Caco-2 (cell line): ENCODE results near the gene SFXN3. TPM values are rescaled to one million over a fixed set of nuclear protein-coding genes. Genes with fewer than 3 reads are reported as not detected.

Experiments used
- Bru-seq: library from RNA; stranded (reverse); fragments of 400-500 nt; gene quantifications from one replicate; lab custom pipeline; 2021; lab: Mats Ljungman, UMichigan
- BruChase-seq, 2 experiments: library from RNA; stranded (reverse); fragments of 400-500 nt; gene quantifications; one replicate each; lab custom pipeline; 2021; lab: Mats Ljungman, UMichigan
- BruUV-seq: library from RNA; stranded (reverse); fragments of 400-500 nt; replicated peaks from 2 replicates; lab custom pipeline; 2021; lab: Mats Ljungman, UMichigan
- CTCF ChIA-PET: fragments of 300-600 bp; sonication (Branson Sonifier 250); formaldehyde crosslinking; loops from one replicate; lab custom pipeline; 2022; ENCODE audit warnings: antibody characterized with exemption; lab: Charles Lee
- POLR2A ChIA-PET: fragments of 300-600 bp; sonication (Branson Sonifier 250); formaldehyde crosslinking; loops from one replicate; lab custom pipeline; 2022; ENCODE audit warnings: antibody characterized with exemption; lab: Charles Lee
- DNase-seq, 2 experiments: peaks; one replicate each; pipeline versions ENCODE4 v3.0.0 to v3.0.0-alpha.2; 2020 to 2022
- H3K27me3 ChIP-seq: replicated peaks from 2 replicates; pipeline ENCODE4 v1.6.0; 2011; ENCODE audit warnings: low read length; ENCODE audit not compliant: control insufficient read depth, insufficient read depth
- H3K36me3 ChIP-seq: 2 replicates; pipeline ENCODE4 v1.5.1; 2011; ENCODE audit warnings: low read length; ENCODE audit not compliant: control insufficient read depth, insufficient read depth
- H3K4me1 ChIP-seq: fragments of 250-450 bp; sonication (Bioruptor Pico); 2 replicates; pipeline ENCODE4 v1.5.1; 2020; ENCODE audit warnings: mild to moderate bottlenecking
- H3K4me3 ChIP-seq: 2 replicates; pipeline ENCODE4 v1.5.1; 2011; ENCODE audit warnings: low read depth, mild to moderate bottlenecking, control low read depth, low read length
- H3K9me3 ChIP-seq: fragments of 250-450 bp; sonication (Bioruptor Pico); 2 replicates; pipeline ENCODE4 v1.5.1; 2020; ENCODE audit warnings: mild to moderate bottlenecking, moderate library complexity
- H3K27ac Mint-ChIP-seq: one replicate; pipeline ENCODE4 v1.8.0; 2022; ENCODE audit warnings: mixed read lengths; ENCODE audit not compliant: unreplicated experiment
- H3K27me3 Mint-ChIP-seq: one replicate; pipeline ENCODE4 v1.8.0; 2022; ENCODE audit warnings: mixed read lengths; ENCODE audit not compliant: insufficient read depth, unreplicated experiment
- H3K36me3 Mint-ChIP-seq: one replicate; pipeline ENCODE4 v1.8.0; 2022; ENCODE audit warnings: mild to moderate bottlenecking, mixed read lengths; ENCODE audit not compliant: insufficient read depth, unreplicated experiment
- H3K4me1 Mint-ChIP-seq: one replicate; pipeline ENCODE4 v1.8.0; 2022; ENCODE audit warnings: low read depth, mixed read lengths; ENCODE audit not compliant: unreplicated experiment
- H3K4me3 Mint-ChIP-seq: one replicate; pipeline ENCODE4 v1.8.0; 2022; ENCODE audit warnings: mild to moderate bottlenecking, moderate library complexity, mixed read lengths; ENCODE audit not compliant: unreplicated experiment
- H3K9me3 Mint-ChIP-seq: one replicate; pipeline ENCODE4 v1.8.0; 2022; ENCODE audit warnings: mixed read lengths; ENCODE audit not compliant: unreplicated experiment
- intact Hi-C: fragments of 100-400 bp; cut with micrococcal nuclease; formaldehyde crosslinking; loops from one replicate; pipeline ENCODE4 v1.10.0; 2022; ENCODE audit not compliant: unreplicated experiment
- long read RNA-seq: library from polyadenylated mRNA; stranded (forward); transcript quantifications from one replicate; pipeline ENCODE4 v2.0.0, GENCODE V29; 2022
- total RNA-seq: library from RNA; stranded (reverse); gene quantifications from 2 replicates; pipeline ENCODE4 v1.2.3, GENCODE V29; 2022
- TF ChIP-seq, protein P1 (sequence below), 2 experiments: fragments of 200-600 bp in 1 of 2; IDR thresholded peaks; 1 replicate in 1 of 2; 2 replicates in 1 of 2; pipeline versions ENCODE4 v1.5.1 to v1.8.0; 2011 to 2022; ENCODE audit warnings: antibody characterized with exemption in 1 of 2, control low read depth in 1 of 2, inconsistent platforms in 1 of 2, low read depth in 1 of 2, low read length in 1 of 2, mild to moderate bottlenecking in 1 of 2, moderate library complexity in 1 of 2; ENCODE audit not compliant: insufficient read depth in 1 of 2, severe bottlenecking in 1 of 2, unreplicated experiment in 1 of 2

Gene SFXN3, protein sequence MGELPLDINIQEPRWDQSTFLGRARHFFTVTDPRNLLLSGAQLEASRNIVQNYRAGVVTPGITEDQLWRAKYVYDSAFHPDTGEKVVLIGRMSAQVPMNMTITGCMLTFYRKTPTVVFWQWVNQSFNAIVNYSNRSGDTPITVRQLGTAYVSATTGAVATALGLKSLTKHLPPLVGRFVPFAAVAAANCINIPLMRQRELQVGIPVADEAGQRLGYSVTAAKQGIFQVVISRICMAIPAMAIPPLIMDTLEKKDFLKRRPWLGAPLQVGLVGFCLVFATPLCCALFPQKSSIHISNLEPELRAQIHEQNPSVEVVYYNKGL
- 23.4 and 30.3 TPM in 2 replicates for total RNA-seq
- Bru-seq, nascent RNA, result percentile 58 among the genes with signal in this experiment
- percentile 63 among the genes with signal in this experiment for BruChase-seq, experiment 1, labeled RNA remaining after a 2-hour chase
- BruChase-seq, experiment 2, labeled RNA remaining after a 6-hour chase, result percentile 76 among the genes with signal in this experiment
- long read RNA-seq, partial matches to known transcripts, result 11 of 14 reads
- long read RNA-seq, other reads (novel, unspliced or antisense), result 2 of 14 reads

DNA sequence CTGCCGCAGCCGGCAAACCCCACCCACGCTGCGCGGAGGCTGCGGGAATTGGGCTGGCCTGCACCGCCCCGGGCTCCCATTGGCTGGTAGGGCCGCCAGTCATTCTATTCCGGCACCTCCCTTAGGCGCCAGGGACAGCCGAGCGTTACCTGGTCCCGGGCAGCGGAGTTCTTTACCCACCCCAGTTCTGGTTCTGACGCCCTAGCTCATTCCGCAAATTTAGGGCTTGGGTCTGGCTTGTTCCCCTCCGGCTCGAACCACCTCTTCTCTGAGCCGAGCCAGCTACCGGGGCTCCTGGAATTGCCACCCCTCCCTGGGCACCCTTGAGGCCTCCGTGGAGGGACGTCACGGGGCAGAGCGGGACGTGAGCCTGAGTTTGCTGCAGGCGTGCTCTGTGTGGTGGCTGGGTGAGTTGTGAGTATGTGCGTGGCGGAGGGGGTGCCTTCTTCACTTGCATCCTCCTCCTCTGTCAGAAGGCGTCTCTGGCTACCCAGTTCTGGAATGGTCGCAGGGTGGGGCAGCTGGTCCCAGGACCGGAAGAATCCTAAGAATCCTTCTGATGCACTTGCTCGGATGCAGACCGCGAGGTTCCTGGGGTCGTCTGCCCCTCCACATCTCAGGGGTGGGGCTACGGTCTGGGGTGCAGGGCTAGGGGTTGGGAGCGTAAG, at the start of gene SFXN3, which contains the start of gene PDZD7:
Gene SFXN3, plus strand, starts transcription at position 107 of the 668 bp plus-strand sequence. CDS start 3,461 bp downstream, outside the sequence.
Gene PDZD7, minus strand, starts transcription at position 2 of the 668 bp plus-strand sequence. CDS start 910 bp downstream, outside the sequence.
- CTCF ChIA-PET, result interaction anchor here (0.6 to 2.8 kb wide), 17 partner anchors 11 to 496 kb away, joined by 3 to 43 read pairs (median 7); partner anchors contain the start of genes HIF1AN, KAZALD1 and LZTS2
- TF ChIP-seq, protein P1, sequence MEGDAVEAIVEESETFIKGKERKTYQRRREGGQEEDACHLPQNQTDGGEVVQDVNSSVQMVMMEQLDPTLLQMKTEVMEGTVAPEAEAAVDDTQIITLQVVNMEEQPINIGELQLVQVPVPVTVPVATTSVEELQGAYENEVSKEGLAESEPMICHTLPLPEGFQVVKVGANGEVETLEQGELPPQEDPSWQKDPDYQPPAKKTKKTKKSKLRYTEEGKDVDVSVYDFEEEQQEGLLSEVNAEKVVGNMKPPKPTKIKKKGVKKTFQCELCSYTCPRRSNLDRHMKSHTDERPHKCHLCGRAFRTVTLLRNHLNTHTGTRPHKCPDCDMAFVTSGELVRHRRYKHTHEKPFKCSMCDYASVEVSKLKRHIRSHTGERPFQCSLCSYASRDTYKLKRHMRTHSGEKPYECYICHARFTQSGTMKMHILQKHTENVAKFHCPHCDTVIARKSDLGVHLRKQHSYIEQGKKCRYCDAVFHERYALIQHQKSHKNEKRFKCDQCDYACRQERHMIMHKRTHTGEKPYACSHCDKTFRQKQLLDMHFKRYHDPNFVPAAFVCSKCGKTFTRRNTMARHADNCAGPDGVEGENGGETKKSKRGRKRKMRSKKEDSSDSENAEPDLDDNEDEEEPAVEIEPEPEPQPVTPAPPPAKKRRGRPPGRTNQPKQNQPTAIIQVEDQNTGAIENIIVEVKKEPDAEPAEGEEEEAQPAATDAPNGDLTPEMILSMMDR (IDR thresholded peaks at IDR 0.05; ENCODE audit: insufficient read depth in 1 of 2, low read depth in 1 of 2, low read length in 1 of 2, severe bottlenecking in 1 of 2, unreplicated experiment in 1 of 2), result no peak
- Histone ChIP-seq H3K27me3 (no peaks in the 10 kb centered on the region), H3K4me1 (peaks cover 33% of the 10 kb centered on the region), H3K36me3 (no peaks in the 10 kb centered on the region), H3K9me3 (no peaks in the 10 kb centered on the region), H3K4me3 (peak within 1 kb of the TSS; percentile 76)
- peaks cover 16% of the 10 kb centered on the region for H3K36me3 Mint-ChIP-seq
- peak within 1 kb of the TSS; percentile 93 for H3K27ac Mint-ChIP-seq
- no peaks in the 10 kb centered on the region for H3K9me3 Mint-ChIP-seq
- peak within 1 kb of the TSS; percentile 80 for H3K4me3 Mint-ChIP-seq
- POLR2A ChIA-PET, result interaction anchor here (0.6 to 2.2 kb wide), 9 partner anchors 10 to 1097 kb away, joined by 3 to 15 read pairs (median 5); partner anchors contain the start of gene KAZALD1
- H3K27me3 Mint-ChIP-seq, result no peaks in the 10 kb centered on the region
- BruUV-seq, result no TSS peak
- H3K4me1 Mint-ChIP-seq, result peaks cover 17% of the 10 kb centered on the region
- DNase-seq, result peak; percentile 97 to 99
- intact Hi-C loops, result loop anchor here (5.0 kb wide), 1 partner anchor 36 kb away; no protein-coding TSS in a partner anchor

DNA sequence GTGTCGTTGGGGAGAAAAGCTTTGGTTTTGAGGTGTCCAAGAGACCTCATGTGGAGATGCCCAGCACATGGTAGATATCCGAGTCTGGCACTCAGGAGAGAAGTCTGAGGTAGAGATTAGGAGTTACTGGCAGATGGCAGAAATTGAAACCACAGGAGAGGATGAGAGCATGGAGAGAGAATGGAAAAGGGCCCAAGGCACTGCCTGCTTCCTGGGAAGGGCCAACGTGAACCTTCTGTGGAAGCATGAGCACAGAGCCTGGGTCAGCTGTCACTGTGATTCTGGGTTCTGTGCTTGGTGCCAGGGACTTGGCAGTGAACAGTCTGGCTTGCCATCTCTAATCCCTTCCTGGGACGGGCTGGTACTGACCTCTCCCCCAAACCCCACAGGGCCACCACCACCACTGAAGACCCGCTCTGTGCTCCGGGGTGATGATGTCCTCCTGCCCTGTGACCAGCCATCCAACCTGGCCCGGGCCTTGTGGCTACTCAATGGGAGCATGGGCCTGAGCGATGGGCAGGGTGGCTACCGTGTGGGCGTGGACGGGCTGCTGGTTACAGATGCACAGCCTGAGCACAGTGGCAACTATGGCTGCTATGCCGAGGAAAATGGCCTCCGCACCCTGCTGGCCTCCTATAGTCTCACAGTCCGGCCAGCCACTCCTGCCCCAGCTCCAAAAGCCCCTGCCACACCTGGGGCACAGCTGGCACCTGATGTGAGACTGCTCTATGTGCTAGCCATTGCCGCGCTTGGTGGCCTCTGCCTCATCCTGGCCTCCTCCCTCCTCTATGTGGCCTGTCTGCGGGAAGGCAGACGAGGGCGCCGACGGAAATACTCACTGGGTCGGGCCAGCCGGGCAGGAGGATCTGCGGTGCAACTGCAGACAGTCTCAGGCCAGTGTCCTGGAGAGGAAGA, 47.9 kb upstream of the SFXN3 start:
- ChIA-PET POLR2A (no interaction called here), CTCF (no interaction called here)
- Mint-ChIP-seq H3K36me3 (peaks cover 60% of the 10 kb centered on the region), H3K9me3 (no peaks in the 10 kb centered on the region), H3K4me3 (no peak overlapping the region), H3K27ac (no peak overlapping the region), H3K27me3 (no peaks in the 10 kb centered on the region), H3K4me1 (peaks cover 10% of the 10 kb centered on the region)
- intact Hi-C loops, result no loop called here
- peaks cover 10% of the 10 kb centered on the region for H3K36me3 ChIP-seq
- TF ChIP-seq, protein P1 (IDR thresholded peaks at IDR 0.05; ENCODE audit: insufficient read depth in 1 of 2, low read depth in 1 of 2, low read length in 1 of 2, severe bottlenecking in 1 of 2, unreplicated experiment in 1 of 2), result no peak
- H3K4me1 ChIP-seq, result peaks cover 4% of the 10 kb centered on the region
- H3K4me3 ChIP-seq, result no peak overlapping the region
- DNase-seq, result peak in 1 of 2 experiments; percentile 31
- no TSS peak for BruUV-seq
- H3K27me3 ChIP-seq, result no peaks in the 10 kb centered on the region
- no peaks in the 10 kb centered on the region for H3K9me3 ChIP-seq
